GM12878 (cell line): ENCODE results near the gene BIN1. TPM values are rescaled to one million over a fixed set of nuclear protein-coding genes. Genes with fewer than 3 reads are reported as not detected.
A peak's percentile ranks its signal among the peaks of the same experiment; 100 is the strongest.

ENCODE experiments used
- IKZF2 ChIP-seq, 2 experiments: fragments of 450-650 bp; IDR thresholded peaks; 2 replicates each; pipeline ENCODE4 v1.6.1; 2017; ENCODE audit warnings: mild to moderate bottlenecking in 2 of 2, moderate library complexity in 2 of 2
- JUNB ChIP-seq: IDR thresholded peaks from 2 replicates; pipeline ENCODE4 v1.6.1; 2016; ENCODE audit warnings: antibody characterized with exemption, mild to moderate bottlenecking
- MTA3 ChIP-seq: IDR thresholded peaks from 2 replicates; pipeline ENCODE4 v1.6.1; 2012; ENCODE audit warnings: low read length, inconsistent platforms, borderline replicate concordance
- NBN ChIP-seq: fragments of 450-650 bp; IDR thresholded peaks from 2 replicates; pipeline ENCODE4 v1.6.1; 2016
- NFXL1 ChIP-seq: fragments of 450-650 bp; IDR thresholded peaks from 2 replicates; pipeline ENCODE4 v1.6.1; 2017; ENCODE audit warnings: antibody characterized with exemption, mild to moderate bottlenecking, borderline replicate concordance
- PAX5 ChIP-seq: IDR thresholded peaks from 2 replicates; pipeline ENCODE4 v1.6.1; 2011; ENCODE audit warnings: low read depth, low read length, borderline replicate concordance
- POLR2A ChIP-seq: IDR thresholded peaks from 2 replicates; pipeline ENCODE4 v1.6.1; 2011; ENCODE audit warnings: low read depth, mild to moderate bottlenecking, low read length
- SIN3A ChIP-seq: IDR thresholded peaks from 2 replicates; pipeline ENCODE4 v1.6.1; 2012; ENCODE audit warnings: low read depth, low read length, improper control_type of control experiment
- TARDBP ChIP-seq: IDR thresholded peaks from 2 replicates; pipeline ENCODE4 v1.6.1; 2016; ENCODE audit warnings: borderline replicate concordance
- TCF12 ChIP-seq: IDR thresholded peaks from 2 replicates; pipeline ENCODE4 v1.6.1; 2011; ENCODE audit warnings: low read depth, mild to moderate bottlenecking, low read length
- TCF3 ChIP-seq: IDR thresholded peaks from 2 replicates; pipeline ENCODE4 v1.6.1; 2012; ENCODE audit warnings: low read depth, mild to moderate bottlenecking, low read length, borderline replicate concordance; ENCODE audit not compliant: insufficient read depth
- ZBTB11 ChIP-seq: fragments of 450-650 bp; formaldehyde crosslinking; IDR thresholded peaks from 2 replicates; pipeline ENCODE4 v1.5.0; 2022; ENCODE audit warnings: mild to moderate bottlenecking, missing genetic modification characterization
- ZBTB4 ChIP-seq: fragments of 450-650 bp; formaldehyde crosslinking; IDR thresholded peaks from 2 replicates; pipeline ENCODE4 v1.4.0; 2022; ENCODE audit warnings: mild to moderate bottlenecking, moderate library complexity
- ZNF207 ChIP-seq: fragments of 450-650 bp; IDR thresholded peaks from 2 replicates; pipeline ENCODE4 v1.6.1; 2014; ENCODE audit warnings: antibody characterized with exemption, mild to moderate bottlenecking, borderline replicate concordance
- polyA plus RNA-seq, 11 experiments: library from polyadenylated mRNA; depleted of rRNA in 4 of 11; unstranded in 6 of 11; stranded (reverse) in 5 of 11; fragments of >200 nt; fragmentation: Nextera tagmentation in 4 of 11; fragmentation: Illumina TruSeq in 1 of 11; extraction: Ambion mirVana in 4 of 11; extraction: Trizol in 1 of 11; gene quantifications; 1 replicate in 1 of 11; 2 replicates in 10 of 11; pipeline versions ENCODE4 v1.2.1 to v1.2.3, GENCODE V29; 2011 to 2016; ENCODE audit warnings: inconsistent platforms in 2 of 11, missing spikeins in 2 of 11, low read depth in 1 of 11
- total RNA-seq, 4 experiments: library from RNA; depleted of rRNA in 3 of 4; stranded (reverse); fragments of >200 nt in 3 of 4; fragmentation: Illumina TruSeq in 1 of 4; extraction: Trizol in 1 of 4; gene quantifications; 2 replicates each; pipeline versions ENCODE4 v1.2.1 to v1.2.3, GENCODE V29; 2013 to 2021
- TF ChIP-seq, protein P1 (sequence below): IDR thresholded peaks from 2 replicates; pipeline ENCODE4 v1.6.1; 2012; ENCODE audit warnings: mild to moderate bottlenecking, low read depth, low read length
- TF ChIP-seq, protein P2 (sequence below): fragments of 450-650 bp; IDR thresholded peaks from 2 replicates; pipeline ENCODE4 v1.6.1; 2016; ENCODE audit warnings: mild to moderate bottlenecking, moderate library complexity, borderline replicate concordance

BIN1 gene
- total and polyA plus RNA-seq, 10 of the 15 experiments (the other 5 are each of a cell fraction or from before 2014, with no cell fraction given) = 0.32 to 21.3 (median 11.2) TPM

- no peak for TF ChIP-seq ZBTB11
- no peak for TF ChIP-seq POLR2A
- TF ChIP-seq NFXL1 = no peak
- TF ChIP-seq NBN = no peak
- TF ChIP-seq TCF12 = 0 out of 2 replicates have a peak, but pooled peaks have one; percentile 29
- TF ChIP-seq, protein P1, sequence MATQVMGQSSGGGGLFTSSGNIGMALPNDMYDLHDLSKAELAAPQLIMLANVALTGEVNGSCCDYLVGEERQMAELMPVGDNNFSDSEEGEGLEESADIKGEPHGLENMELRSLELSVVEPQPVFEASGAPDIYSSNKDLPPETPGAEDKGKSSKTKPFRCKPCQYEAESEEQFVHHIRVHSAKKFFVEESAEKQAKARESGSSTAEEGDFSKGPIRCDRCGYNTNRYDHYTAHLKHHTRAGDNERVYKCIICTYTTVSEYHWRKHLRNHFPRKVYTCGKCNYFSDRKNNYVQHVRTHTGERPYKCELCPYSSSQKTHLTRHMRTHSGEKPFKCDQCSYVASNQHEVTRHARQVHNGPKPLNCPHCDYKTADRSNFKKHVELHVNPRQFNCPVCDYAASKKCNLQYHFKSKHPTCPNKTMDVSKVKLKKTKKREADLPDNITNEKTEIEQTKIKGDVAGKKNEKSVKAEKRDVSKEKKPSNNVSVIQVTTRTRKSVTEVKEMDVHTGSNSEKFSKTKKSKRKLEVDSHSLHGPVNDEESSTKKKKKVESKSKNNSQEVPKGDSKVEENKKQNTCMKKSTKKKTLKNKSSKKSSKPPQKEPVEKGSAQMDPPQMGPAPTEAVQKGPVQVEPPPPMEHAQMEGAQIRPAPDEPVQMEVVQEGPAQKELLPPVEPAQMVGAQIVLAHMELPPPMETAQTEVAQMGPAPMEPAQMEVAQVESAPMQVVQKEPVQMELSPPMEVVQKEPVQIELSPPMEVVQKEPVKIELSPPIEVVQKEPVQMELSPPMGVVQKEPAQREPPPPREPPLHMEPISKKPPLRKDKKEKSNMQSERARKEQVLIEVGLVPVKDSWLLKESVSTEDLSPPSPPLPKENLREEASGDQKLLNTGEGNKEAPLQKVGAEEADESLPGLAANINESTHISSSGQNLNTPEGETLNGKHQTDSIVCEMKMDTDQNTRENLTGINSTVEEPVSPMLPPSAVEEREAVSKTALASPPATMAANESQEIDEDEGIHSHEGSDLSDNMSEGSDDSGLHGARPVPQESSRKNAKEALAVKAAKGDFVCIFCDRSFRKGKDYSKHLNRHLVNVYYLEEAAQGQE = no peak
- no peak for TF ChIP-seq TARDBP
- 0 out of 2 replicates have a peak, but pooled peaks have one; percentile 32 for TF ChIP-seq PAX5
- peak; percentile 93 for TF ChIP-seq JUNB
- TF ChIP-seq ZNF207 = no peak
- no peak for TF ChIP-seq SIN3A
- no peak for TF ChIP-seq TCF3
- TF ChIP-seq ZBTB4 (CRISPR knock-in tag) = no peak
- TF ChIP-seq MTA3 = no peak
- TF ChIP-seq IKZF2 (IDR thresholded peaks at IDR 0.05) = no peak
- TF ChIP-seq, protein P2, sequence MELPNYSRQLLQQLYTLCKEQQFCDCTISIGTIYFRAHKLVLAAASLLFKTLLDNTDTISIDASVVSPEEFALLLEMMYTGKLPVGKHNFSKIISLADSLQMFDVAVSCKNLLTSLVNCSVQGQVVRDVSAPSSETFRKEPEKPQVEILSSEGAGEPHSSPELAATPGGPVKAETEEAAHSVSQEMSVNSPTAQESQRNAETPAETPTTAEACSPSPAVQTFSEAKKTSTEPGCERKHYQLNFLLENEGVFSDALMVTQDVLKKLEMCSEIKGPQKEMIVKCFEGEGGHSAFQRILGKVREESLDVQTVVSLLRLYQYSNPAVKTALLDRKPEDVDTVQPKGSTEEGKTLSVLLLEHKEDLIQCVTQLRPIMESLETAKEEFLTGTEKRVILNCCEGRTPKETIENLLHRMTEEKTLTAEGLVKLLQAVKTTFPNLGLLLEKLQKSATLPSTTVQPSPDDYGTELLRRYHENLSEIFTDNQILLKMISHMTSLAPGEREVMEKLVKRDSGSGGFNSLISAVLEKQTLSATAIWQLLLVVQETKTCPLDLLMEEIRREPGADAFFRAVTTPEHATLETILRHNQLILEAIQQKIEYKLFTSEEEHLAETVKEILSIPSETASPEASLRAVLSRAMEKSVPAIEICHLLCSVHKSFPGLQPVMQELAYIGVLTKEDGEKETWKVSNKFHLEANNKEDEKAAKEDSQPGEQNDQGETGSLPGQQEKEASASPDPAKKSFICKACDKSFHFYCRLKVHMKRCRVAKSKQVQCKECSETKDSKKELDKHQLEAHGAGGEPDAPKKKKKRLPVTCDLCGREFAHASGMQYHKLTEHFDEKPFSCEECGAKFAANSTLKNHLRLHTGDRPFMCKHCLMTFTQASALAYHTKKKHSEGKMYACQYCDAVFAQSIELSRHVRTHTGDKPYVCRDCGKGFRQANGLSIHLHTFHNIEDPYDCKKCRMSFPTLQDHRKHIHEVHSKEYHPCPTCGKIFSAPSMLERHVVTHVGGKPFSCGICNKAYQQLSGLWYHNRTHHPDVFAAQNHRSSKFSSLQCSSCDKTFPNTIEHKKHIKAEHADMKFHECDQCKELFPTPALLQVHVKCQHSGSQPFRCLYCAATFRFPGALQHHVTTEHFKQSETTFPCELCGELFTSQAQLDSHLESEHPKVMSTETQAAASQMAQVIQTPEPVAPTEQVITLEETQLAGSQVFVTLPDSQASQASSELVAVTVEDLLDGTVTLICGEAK = no peak
Observed at GRCh38 chr2:127039387-127040031, 67.4 kb downstream of the BIN1 start (continued).
